GM23338 (cell line): ENCODE data around the gene GNB2. TPM values are rescaled to one million over a fixed set of nuclear protein-coding genes. Genes with fewer than 3 reads are reported as not detected.

Experiments
- ATAC-seq: fragments of 200-7000 bp; cut with Tn5 transposase; 3 replicates; pipeline ENCODE4 v1.9.1; 2020
- DNase-seq: peaks from one replicate; pipeline ENCODE4 v3.0.0-alpha.2; 2015; ENCODE audit warnings: low spot score
- H2AFZ ChIP-seq: fragments of 200-600 bp; sonication (generic); 2 replicates; pipeline ENCODE4 v1.8.0; 2016; ENCODE audit warnings: antibody characterized with exemption, mild to moderate bottlenecking, moderate library complexity
- H3F3A ChIP-seq: fragments of 200-600 bp; sonication (generic); replicated peaks from 2 replicates; pipeline ENCODE4 v1.8.0; 2017; ENCODE audit warnings: antibody characterized with exemption, mixed run types, low read depth
- H3K27ac ChIP-seq: fragments of 200-600 bp; sonication (generic); 2 replicates; pipeline ENCODE4 v1.6.1; 2016; ENCODE audit warnings: low read depth
- H3K27me3 ChIP-seq: fragments of 200-600 bp; sonication (generic); 2 replicates; pipeline ENCODE4 v1.8.0; 2016; ENCODE audit warnings: mild to moderate bottlenecking, mixed run types, moderate library complexity; ENCODE audit not compliant: insufficient read depth
- H3K36me3 ChIP-seq: fragments of 200-600 bp; sonication (generic); 2 replicates; pipeline ENCODE4 v1.8.0; 2016; ENCODE audit warnings: mild to moderate bottlenecking; ENCODE audit not compliant: insufficient read depth
- H3K4me1 ChIP-seq: fragments of 200-600 bp; sonication (generic); 2 replicates; pipeline ENCODE4 v1.8.0; 2016; ENCODE audit warnings: mild to moderate bottlenecking, moderate library complexity; ENCODE audit not compliant: insufficient read depth
- H3K4me2 ChIP-seq: fragments of 200-600 bp; sonication (generic); 2 replicates; pipeline ENCODE4 v1.7.1; 2017; ENCODE audit warnings: mixed run types
- H3K4me3 ChIP-seq: fragments of 200-600 bp; sonication (generic); 2 replicates; pipeline ENCODE4 v1.6.1; 2016; ENCODE audit warnings: mixed run types
- H3K79me2 ChIP-seq: fragments of 200-600 bp; sonication (generic); replicated peaks from 2 replicates; pipeline ENCODE4 v1.8.0; 2017; ENCODE audit warnings: mild to moderate bottlenecking; ENCODE audit not compliant: insufficient read depth
- H3K9me2 ChIP-seq: fragments of 200-600 bp; sonication (generic); 2 replicates; pipeline ENCODE4 v1.8.0; 2017; ENCODE audit not compliant: insufficient read depth
- H4K20me1 ChIP-seq: fragments of 200-600 bp; sonication (generic); replicated peaks from 2 replicates; pipeline ENCODE4 v1.8.0; 2017; ENCODE audit warnings: mild to moderate bottlenecking; ENCODE audit not compliant: insufficient read depth
- H3K27ac Mint-ChIP-seq: 2 replicates; pipeline ENCODE4 v1.8.0; 2020; ENCODE audit warnings: inconsistent platforms, mild to moderate bottlenecking, moderate library complexity, mixed read lengths
- H3K27me3 Mint-ChIP-seq: 3 replicates; pipeline ENCODE4 v1.8.0; 2022; ENCODE audit warnings: low read depth, mild to moderate bottlenecking, moderate library complexity, mixed read lengths, inconsistent platforms; ENCODE audit not compliant: insufficient read depth, poor library complexity
- H3K36me3 Mint-ChIP-seq: 3 replicates; pipeline ENCODE4 v1.8.0; 2021; ENCODE audit warnings: low read depth, mild to moderate bottlenecking, inconsistent platforms, moderate library complexity, mixed read lengths
- H3K4me1 Mint-ChIP-seq: 3 replicates; pipeline ENCODE4 v1.8.0; 2020; ENCODE audit warnings: mild to moderate bottlenecking, inconsistent platforms, mixed read lengths
- H3K4me3 Mint-ChIP-seq: 3 replicates; pipeline ENCODE4 v1.8.0; 2021; ENCODE audit warnings: moderate library complexity, mild to moderate bottlenecking, inconsistent platforms, mixed read lengths
- H3K9me3 Mint-ChIP-seq: 3 replicates; pipeline ENCODE4 v1.8.0; 2020; ENCODE audit warnings: moderate library complexity, mild to moderate bottlenecking, inconsistent platforms, mixed read lengths
- ETS1 ChIP-seq: IDR thresholded peaks from 2 replicates; pipeline ENCODE4 v1.6.1; 2016; ENCODE audit warnings: antibody characterized with exemption
- EZH2 ChIP-seq: fragments of 200-600 bp; sonication (generic); IDR thresholded peaks from one replicate; pipeline ENCODE4 v1.8.0; 2017; ENCODE audit warnings: antibody characterized with exemption, mild to moderate bottlenecking, low read depth; ENCODE audit not compliant: unreplicated experiment
- JUNB ChIP-seq: IDR thresholded peaks from one replicate; pipeline ENCODE4 v1.6.1; 2016; ENCODE audit warnings: antibody characterized with exemption; ENCODE audit not compliant: unreplicated experiment
- NANOG ChIP-seq: IDR thresholded peaks from 2 replicates; pipeline ENCODE4 v1.6.1; 2016; ENCODE audit warnings: antibody characterized with exemption, borderline replicate concordance
- POLR2AphosphoS5 ChIP-seq: IDR thresholded peaks from 2 replicates; pipeline ENCODE4 v1.6.1; 2016; ENCODE audit warnings: antibody characterized with exemption, low read depth
- STAT1 ChIP-seq: IDR thresholded peaks from one replicate; pipeline ENCODE4 v1.6.1; 2016; ENCODE audit warnings: antibody characterized with exemption; ENCODE audit not compliant: unreplicated experiment
- ZNF114 ChIP-seq: fragments of 250-450 bp; sonication (Bioruptor Pico); IDR thresholded peaks from 2 replicates; pipeline ENCODE4 v1.5.0; 2020; ENCODE audit warnings: mild to moderate bottlenecking, moderate library complexity
- polyA plus RNA-seq: library from polyadenylated mRNA; unstranded; fragments of >200 nt; fragmentation: Nextera tagmentation; extraction: Ambion mirVana; gene quantifications from 2 replicates; pipeline ENCODE4 v1.2.1, GENCODE V29; 2016
- total RNA-seq: library from RNA; depleted of rRNA; stranded (reverse); fragments of >200 nt; shearing (Covaris generic); gene quantifications from 2 replicates; pipeline ENCODE4 v1.2.3, GENCODE V29; 2014
- TF ChIP-seq, protein P1 (sequence below): fragments of 250-450 bp; sonication (Bioruptor Pico); IDR thresholded peaks from 2 replicates; pipeline ENCODE4 v1.5.0; 2020; ENCODE audit warnings: mild to moderate bottlenecking, moderate library complexity

Gene GNB2
- total and polyA plus RNA-seq, 2 experiments from 2014 or later, result 112 to 153 TPM

DNA sequence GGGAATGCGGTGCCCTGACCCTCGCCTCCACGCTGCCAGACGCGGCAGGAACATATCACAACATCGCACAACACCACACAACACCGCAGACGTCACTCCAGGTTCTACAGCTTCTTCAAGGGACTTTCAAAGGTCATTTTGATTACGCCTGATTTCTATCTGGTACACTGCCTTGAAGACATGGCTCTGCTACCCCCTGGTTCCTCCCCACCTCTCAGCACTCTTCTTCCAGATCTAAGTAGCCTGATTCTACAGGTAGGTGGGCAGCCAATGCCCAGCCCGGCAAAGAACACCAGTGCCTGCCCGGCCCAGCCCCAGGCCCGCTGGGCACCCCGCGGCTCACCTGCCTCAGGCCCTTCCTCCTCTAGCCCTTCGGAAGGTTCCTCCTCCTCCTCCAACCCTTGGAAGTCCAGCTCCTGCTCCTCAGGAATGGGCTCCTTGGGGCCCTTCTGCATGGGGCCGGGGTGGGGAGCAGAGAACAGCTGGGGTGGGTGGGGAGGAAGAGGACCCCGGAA is 12.1 kb downstream of the GNB2 start (continued):
- TF ChIP-seq ZNF114 (no peak), EZH2 (no peak), POLR2AphosphoS5 (no peak), NANOG (no peak), ETS1 (no peak), JUNB (no peak)
- TF ChIP-seq, protein P1, sequence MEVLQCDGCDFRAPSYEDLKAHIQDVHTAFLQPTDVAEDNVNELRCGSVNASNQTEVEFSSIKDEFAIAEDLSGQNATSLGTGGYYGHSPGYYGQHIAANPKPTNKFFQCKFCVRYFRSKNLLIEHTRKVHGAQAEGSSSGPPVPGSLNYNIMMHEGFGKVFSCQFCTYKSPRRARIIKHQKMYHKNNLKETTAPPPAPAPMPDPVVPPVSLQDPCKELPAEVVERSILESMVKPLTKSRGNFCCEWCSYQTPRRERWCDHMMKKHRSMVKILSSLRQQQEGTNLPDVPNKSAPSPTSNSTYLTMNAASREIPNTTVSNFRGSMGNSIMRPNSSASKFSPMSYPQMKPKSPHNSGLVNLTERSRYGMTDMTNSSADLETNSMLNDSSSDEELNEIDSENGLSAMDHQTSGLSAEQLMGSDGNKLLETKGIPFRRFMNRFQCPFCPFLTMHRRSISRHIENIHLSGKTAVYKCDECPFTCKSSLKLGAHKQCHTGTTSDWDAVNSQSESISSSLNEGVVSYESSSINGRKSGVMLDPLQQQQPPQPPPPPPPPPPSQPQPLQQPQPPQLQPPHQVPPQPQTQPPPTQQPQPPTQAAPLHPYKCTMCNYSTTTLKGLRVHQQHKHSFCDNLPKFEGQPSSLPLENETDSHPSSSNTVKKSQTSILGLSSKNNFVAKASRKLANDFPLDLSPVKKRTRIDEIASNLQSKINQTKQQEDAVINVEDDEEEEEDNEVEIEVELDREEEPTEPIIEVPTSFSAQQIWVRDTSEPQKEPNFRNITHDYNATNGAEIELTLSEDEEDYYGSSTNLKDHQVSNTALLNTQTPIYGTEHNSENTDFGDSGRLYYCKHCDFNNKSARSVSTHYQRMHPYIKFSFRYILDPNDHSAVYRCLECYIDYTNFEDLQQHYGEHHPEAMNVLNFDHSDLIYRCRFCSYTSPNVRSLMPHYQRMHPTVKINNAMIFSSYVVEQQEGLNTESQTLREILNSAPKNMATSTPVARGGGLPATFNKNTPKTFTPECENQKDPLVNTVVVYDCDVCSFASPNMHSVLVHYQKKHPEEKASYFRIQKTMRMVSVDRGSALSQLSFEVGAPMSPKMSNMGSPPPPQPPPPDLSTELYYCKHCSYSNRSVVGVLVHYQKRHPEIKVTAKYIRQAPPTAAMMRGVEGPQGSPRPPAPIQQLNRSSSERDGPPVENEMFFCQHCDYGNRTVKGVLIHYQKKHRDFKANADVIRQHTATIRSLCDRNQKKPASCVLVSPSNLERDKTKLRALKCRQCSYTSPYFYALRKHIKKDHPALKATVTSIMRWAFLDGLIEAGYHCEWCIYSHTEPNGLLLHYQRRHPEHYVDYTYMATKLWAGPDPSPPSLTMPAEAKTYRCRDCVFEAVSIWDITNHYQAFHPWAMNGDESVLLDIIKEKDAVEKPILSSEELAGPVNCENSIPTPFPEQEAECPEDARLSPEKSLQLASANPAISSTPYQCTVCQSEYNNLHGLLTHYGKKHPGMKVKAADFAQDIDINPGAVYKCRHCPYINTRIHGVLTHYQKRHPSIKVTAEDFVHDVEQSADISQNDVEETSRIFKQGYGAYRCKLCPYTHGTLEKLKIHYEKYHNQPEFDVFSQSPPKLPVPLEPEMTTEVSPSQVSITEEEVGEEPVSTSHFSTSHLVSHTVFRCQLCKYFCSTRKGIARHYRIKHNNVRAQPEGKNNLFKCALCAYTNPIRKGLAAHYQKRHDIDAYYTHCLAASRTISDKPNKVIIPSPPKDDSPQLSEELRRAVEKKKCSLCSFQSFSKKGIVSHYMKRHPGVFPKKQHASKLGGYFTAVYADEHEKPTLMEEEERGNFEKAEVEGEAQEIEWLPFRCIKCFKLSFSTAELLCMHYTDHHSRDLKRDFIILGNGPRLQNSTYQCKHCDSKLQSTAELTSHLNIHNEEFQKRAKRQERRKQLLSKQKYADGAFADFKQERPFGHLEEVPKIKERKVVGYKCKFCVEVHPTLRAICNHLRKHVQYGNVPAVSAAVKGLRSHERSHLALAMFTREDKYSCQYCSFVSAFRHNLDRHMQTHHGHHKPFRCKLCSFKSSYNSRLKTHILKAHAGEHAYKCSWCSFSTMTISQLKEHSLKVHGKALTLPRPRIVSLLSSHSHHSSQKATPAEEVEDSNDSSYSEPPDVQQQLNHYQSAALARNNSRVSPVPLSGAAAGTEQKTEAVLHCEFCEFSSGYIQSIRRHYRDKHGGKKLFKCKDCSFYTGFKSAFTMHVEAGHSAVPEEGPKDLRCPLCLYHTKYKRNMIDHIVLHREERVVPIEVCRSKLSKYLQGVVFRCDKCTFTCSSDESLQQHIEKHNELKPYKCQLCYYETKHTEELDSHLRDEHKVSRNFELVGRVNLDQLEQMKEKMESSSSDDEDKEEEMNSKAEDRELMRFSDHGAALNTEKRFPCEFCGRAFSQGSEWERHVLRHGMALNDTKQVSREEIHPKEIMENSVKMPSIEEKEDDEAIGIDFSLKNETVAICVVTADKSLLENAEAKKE (CRISPR knock-in tag), result no peak

DNA sequence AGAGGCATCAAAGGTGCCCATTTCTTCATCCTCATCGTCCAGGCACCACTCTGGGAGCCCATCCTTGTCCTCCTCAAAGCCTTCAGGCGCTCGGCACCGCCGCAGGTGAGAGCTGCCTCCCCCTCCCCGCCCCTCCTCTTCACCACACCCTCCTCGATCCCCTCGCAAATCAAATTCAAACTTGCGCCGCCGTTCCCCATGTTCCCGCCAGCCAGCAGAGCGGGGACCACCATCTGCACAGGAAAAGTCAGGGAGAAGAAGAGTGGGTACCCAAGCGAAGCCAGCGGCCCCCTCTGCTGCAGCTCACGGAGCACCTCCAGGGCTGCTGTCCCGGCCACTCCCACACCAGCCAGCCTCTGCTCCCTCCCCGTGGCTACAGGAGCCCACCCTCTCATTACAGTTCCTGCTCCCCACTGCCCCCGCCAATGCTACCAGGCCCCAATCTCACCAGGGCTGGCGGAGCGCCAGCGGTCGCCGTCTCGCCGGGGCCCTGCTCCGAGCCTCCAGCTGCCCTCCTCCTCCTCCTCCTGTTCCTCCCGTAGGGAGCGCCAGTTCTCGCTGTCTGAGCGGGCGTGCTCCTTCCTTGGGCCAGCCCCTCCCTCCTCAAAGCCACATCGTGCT is 12.8 kb downstream of the GNB2 start:
- Mint-ChIP-seq H3K27me3 (peaks cover 15% of the 10 kb centered on the region), H3K36me3 (peaks cover 69% of the 10 kb centered on the region), H3K4me3 (no peak overlapping the region), H3K9me3 (no peaks in the 10 kb centered on the region), H3K4me1 (peaks cover 14% of the 10 kb centered on the region), H3K27ac (no peak overlapping the region)
- Histone ChIP-seq H2AFZ (no peak overlapping the region), H3F3A (peaks cover 16% of the 10 kb centered on the region; the same call in 1 of the 2 replicates), H4K20me1 (peaks cover 30% of the 10 kb centered on the region), H3K79me2 (peaks cover 36% of the 10 kb centered on the region), H3K9me2 (no peaks in the 10 kb centered on the region), H3K27ac (no peak overlapping the region), H3K4me1 (peaks cover 8% of the 10 kb centered on the region; the same call in 1 of the 2 replicates), H3K27me3 (no peaks in the 10 kb centered on the region), H3K36me3 (peaks cover 9% of the 10 kb centered on the region), H3K4me2 (no peak overlapping the region), H3K4me3 (no peak overlapping the region)
- DNase-seq, result no peak
- TF ChIP-seq ETS1, result no peak
- no peak for TF ChIP-seq STAT1
- TF ChIP-seq JUNB, result no peak
- no peak for TF ChIP-seq NANOG
- TF ChIP-seq ZNF114, result no peak
- TF ChIP-seq EZH2, result no peak
- ATAC-seq, result no peak
